ENCODE results near the gene BAIAP2L1. TPM values are rescaled to one million over a fixed set of nuclear protein-coding genes. Genes with fewer than 3 reads are reported as not detected.
"Not testable (repeated sequence)": the region's sequence is repeated elsewhere in the genome, so short reads cannot be mapped to it uniquely, and the experiment has no call there.

The BAIAP2L1 gene
- total RNA-seq, 1 donor from 2014 or later: 1.4 TPM

- Mint-ChIP-seq H3K9me3 (no peaks in the 10 kb centered on the region), H3K27me3 (no peaks in the 10 kb centered on the region), H3K4me1 (no peaks in the 10 kb centered on the region), H3K4me3 (no peak overlapping the region), H3K36me3 (ENCODE audit: low read depth) (no peaks in the 10 kb centered on the region), H3K27ac (no peak overlapping the region)
- intact Hi-C loops (cut with micrococcal nuclease): no loop called here
- DNase-seq: no peak
These were observed 13.5 kb upstream of the BAIAP2L1 start for GRCh38 chr7:98414205-98414900.

- H3K4me1 Mint-ChIP-seq; intact Hi-C loops (cut with micrococcal nuclease); H3K27me3 Mint-ChIP-seq; H3K27ac Mint-ChIP-seq; H3K36me3 Mint-ChIP-seq (ENCODE audit: low read depth); DNase-seq; H3K9me3 Mint-ChIP-seq; H3K4me3 Mint-ChIP-seq: not testable (repeated sequence)
These were observed 12.8 kb upstream of the BAIAP2L1 start for GRCh38 chr7:98413655-98414054.

- H3K4me3 Mint-ChIP-seq: no peak overlapping the region
- no peaks in the 10 kb centered on the region for H3K27me3 Mint-ChIP-seq
- DNase-seq: no peak
- no peak overlapping the region for H3K27ac Mint-ChIP-seq
- intact Hi-C loops (cut with micrococcal nuclease): loop anchor here (10.0 kb wide), 1 partner anchor 125 kb away; the partner anchor contains the start of gene BRI3
- no peaks in the 10 kb centered on the region for H3K4me1 Mint-ChIP-seq
- no peaks in the 10 kb centered on the region for H3K9me3 Mint-ChIP-seq
- no peaks in the 10 kb centered on the region for H3K36me3 Mint-ChIP-seq (ENCODE audit: low read depth)
These were observed 9.0 kb upstream of the BAIAP2L1 start for GRCh38 chr7:98409843-98410242.

GRCh38 chr7:98408146-98408545 lies 7.3 kb upstream of the BAIAP2L1 start:
- not testable (repeated sequence) for H3K36me3 Mint-ChIP-seq (ENCODE audit: low read depth); DNase-seq; H3K4me3 Mint-ChIP-seq; H3K27me3 Mint-ChIP-seq; H3K9me3 Mint-ChIP-seq; H3K27ac Mint-ChIP-seq; H3K4me1 Mint-ChIP-seq
- intact Hi-C loops (cut with micrococcal nuclease): loop anchor here (10.0 kb wide), 1 partner anchor 123 kb away; the partner anchor contains the start of gene BRI3

GRCh38 chr7:98406827-98407226 lies 5.9 kb upstream of the BAIAP2L1 start:
- Mint-ChIP-seq H3K36me3 (ENCODE audit: low read depth) (no peaks in the 10 kb centered on the region), H3K27ac (no peak overlapping the region), H3K4me1 (no peaks in the 10 kb centered on the region), H3K9me3 (no peaks in the 10 kb centered on the region), H3K27me3 (no peaks in the 10 kb centered on the region), H3K4me3 (no peak overlapping the region)
- intact Hi-C loops (cut with micrococcal nuclease): loop anchor here (10.0 kb wide), 1 partner anchor 122 kb away; the partner anchor contains the start of gene BRI3
- no peak for DNase-seq

GRCh38 chr7:98404840-98405239 lies 4.0 kb upstream of the BAIAP2L1 start:
- Mint-ChIP-seq H3K4me3 (no peak overlapping the region), H3K9me3 (no peaks in the 10 kb centered on the region), H3K27ac (no peak overlapping the region), H3K27me3 (peaks cover under 1% of the 10 kb centered on the region), H3K4me1 (no peaks in the 10 kb centered on the region), H3K36me3 (ENCODE audit: low read depth) (no peaks in the 10 kb centered on the region)
- no peak for DNase-seq
- intact Hi-C loops (cut with micrococcal nuclease): loop anchor here (10.0 kb wide), 1 partner anchor 120 kb away; the partner anchor contains the start of gene BRI3

GRCh38 chr7:98399890-98400541 lies 874 bp downstream of the BAIAP2L1 start:
- peaks cover 16% of the 10 kb centered on the region for H3K27me3 Mint-ChIP-seq
- no peaks in the 10 kb centered on the region for H3K9me3 Mint-ChIP-seq
- H3K4me1 Mint-ChIP-seq: no peaks in the 10 kb centered on the region
- peak overlapping the region; percentile 48 for H3K4me3 Mint-ChIP-seq
- peak overlapping the region; percentile 39 for H3K27ac Mint-ChIP-seq
- no peaks in the 10 kb centered on the region for H3K36me3 Mint-ChIP-seq (ENCODE audit: low read depth)
- intact Hi-C loops (cut with micrococcal nuclease): loop anchor here (10.0 kb wide), 1 partner anchor 115 kb away; the partner anchor contains the start of gene BRI3
- DNase-seq: no peak

GRCh38 chr7:98399462-98399861 lies 1.4 kb downstream of the BAIAP2L1 start:
- DNase-seq: no peak
- Mint-ChIP-seq H3K9me3 (no peaks in the 10 kb centered on the region), H3K36me3 (ENCODE audit: low read depth) (no peaks in the 10 kb centered on the region), H3K27me3 (peaks cover 16% of the 10 kb centered on the region), H3K27ac (peak overlapping the region; percentile 39), H3K4me3 (peak overlapping the region; percentile 48), H3K4me1 (no peaks in the 10 kb centered on the region)
- intact Hi-C loops (cut with micrococcal nuclease): no loop called here

- no peaks in the 10 kb centered on the region for H3K36me3 Mint-ChIP-seq (ENCODE audit: low read depth)
- no peaks in the 10 kb centered on the region for H3K4me1 Mint-ChIP-seq
- H3K27ac Mint-ChIP-seq: no peak overlapping the region
- H3K9me3 Mint-ChIP-seq: no peaks in the 10 kb centered on the region
- intact Hi-C loops (cut with micrococcal nuclease): no loop called here
- no peak for DNase-seq
- no peak overlapping the region for H3K4me3 Mint-ChIP-seq
- peaks cover 16% of the 10 kb centered on the region for H3K27me3 Mint-ChIP-seq
These were observed 2.1 kb downstream of the BAIAP2L1 start for GRCh38 chr7:98398567-98399372.

GRCh38 chr7:98396768-98397167 lies 4.1 kb downstream of the BAIAP2L1 start:
- Mint-ChIP-seq H3K4me1 (no peaks in the 10 kb centered on the region), H3K36me3 (ENCODE audit: low read depth) (no peaks in the 10 kb centered on the region), H3K27ac (no peak overlapping the region), H3K9me3 (no peaks in the 10 kb centered on the region), H3K4me3 (no peak overlapping the region), H3K27me3 (peaks cover 16% of the 10 kb centered on the region)
- intact Hi-C loops (cut with micrococcal nuclease): no loop called here
- no peak for DNase-seq

GRCh38 chr7:98395951-98396350 lies 4.9 kb downstream of the BAIAP2L1 start:
- no peaks in the 10 kb centered on the region for H3K9me3 Mint-ChIP-seq
- H3K36me3 Mint-ChIP-seq (ENCODE audit: low read depth): no peaks in the 10 kb centered on the region
- H3K4me3 Mint-ChIP-seq: no peak overlapping the region
- no peaks in the 10 kb centered on the region for H3K4me1 Mint-ChIP-seq
- no peak overlapping the region for H3K27ac Mint-ChIP-seq
- DNase-seq: no peak
- intact Hi-C loops (cut with micrococcal nuclease): no loop called here
- H3K27me3 Mint-ChIP-seq: peaks cover 16% of the 10 kb centered on the region

- Mint-ChIP-seq H3K9me3 (no peaks in the 10 kb centered on the region), H3K4me1 (no peaks in the 10 kb centered on the region), H3K36me3 (ENCODE audit: low read depth) (no peaks in the 10 kb centered on the region), H3K27ac (no peak overlapping the region), H3K4me3 (no peak overlapping the region), H3K27me3 (peaks cover 16% of the 10 kb centered on the region)
- intact Hi-C loops (cut with micrococcal nuclease): no loop called here
- DNase-seq: no peak
These were observed 5.4 kb downstream of the BAIAP2L1 start for GRCh38 chr7:98395481-98395880.

- H3K4me1 Mint-ChIP-seq: no peaks in the 10 kb centered on the region
- peaks cover 11% of the 10 kb centered on the region for H3K27me3 Mint-ChIP-seq
- no peak overlapping the region for H3K4me3 Mint-ChIP-seq
- H3K9me3 Mint-ChIP-seq: no peaks in the 10 kb centered on the region
- no peak for DNase-seq
- H3K36me3 Mint-ChIP-seq (ENCODE audit: low read depth): no peaks in the 10 kb centered on the region
- intact Hi-C loops (cut with micrococcal nuclease): no loop called here
- no peak overlapping the region for H3K27ac Mint-ChIP-seq
These were observed 6.5 kb downstream of the BAIAP2L1 start for GRCh38 chr7:98394377-98394836.
